Left forelimb (tissue), 1 donor: ENCODE results near the gene CASZ1.

ENCODE experiments used
- DNase-seq: peaks from one replicate; pipeline ENCODE4 v3.0.0-alpha.2; 2018; ENCODE audit warnings: low spot score

Gene CASZ1, protein sequence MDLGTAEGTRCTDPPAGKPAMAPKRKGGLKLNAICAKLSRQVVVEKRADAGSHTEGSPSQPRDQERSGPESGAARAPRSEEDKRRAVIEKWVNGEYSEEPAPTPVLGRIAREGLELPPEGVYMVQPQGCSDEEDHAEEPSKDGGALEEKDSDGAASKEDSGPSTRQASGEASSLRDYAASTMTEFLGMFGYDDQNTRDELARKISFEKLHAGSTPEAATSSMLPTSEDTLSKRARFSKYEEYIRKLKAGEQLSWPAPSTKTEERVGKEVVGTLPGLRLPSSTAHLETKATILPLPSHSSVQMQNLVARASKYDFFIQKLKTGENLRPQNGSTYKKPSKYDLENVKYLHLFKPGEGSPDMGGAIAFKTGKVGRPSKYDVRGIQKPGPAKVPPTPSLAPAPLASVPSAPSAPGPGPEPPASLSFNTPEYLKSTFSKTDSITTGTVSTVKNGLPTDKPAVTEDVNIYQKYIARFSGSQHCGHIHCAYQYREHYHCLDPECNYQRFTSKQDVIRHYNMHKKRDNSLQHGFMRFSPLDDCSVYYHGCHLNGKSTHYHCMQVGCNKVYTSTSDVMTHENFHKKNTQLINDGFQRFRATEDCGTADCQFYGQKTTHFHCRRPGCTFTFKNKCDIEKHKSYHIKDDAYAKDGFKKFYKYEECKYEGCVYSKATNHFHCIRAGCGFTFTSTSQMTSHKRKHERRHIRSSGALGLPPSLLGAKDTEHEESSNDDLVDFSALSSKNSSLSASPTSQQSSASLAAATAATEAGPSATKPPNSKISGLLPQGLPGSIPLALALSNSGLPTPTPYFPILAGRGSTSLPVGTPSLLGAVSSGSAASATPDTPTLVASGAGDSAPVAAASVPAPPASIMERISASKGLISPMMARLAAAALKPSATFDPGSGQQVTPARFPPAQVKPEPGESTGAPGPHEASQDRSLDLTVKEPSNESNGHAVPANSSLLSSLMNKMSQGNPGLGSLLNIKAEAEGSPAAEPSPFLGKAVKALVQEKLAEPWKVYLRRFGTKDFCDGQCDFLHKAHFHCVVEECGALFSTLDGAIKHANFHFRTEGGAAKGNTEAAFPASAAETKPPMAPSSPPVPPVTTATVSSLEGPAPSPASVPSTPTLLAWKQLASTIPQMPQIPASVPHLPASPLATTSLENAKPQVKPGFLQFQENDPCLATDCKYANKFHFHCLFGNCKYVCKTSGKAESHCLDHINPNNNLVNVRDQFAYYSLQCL (N-terminal part only)

DNA sequence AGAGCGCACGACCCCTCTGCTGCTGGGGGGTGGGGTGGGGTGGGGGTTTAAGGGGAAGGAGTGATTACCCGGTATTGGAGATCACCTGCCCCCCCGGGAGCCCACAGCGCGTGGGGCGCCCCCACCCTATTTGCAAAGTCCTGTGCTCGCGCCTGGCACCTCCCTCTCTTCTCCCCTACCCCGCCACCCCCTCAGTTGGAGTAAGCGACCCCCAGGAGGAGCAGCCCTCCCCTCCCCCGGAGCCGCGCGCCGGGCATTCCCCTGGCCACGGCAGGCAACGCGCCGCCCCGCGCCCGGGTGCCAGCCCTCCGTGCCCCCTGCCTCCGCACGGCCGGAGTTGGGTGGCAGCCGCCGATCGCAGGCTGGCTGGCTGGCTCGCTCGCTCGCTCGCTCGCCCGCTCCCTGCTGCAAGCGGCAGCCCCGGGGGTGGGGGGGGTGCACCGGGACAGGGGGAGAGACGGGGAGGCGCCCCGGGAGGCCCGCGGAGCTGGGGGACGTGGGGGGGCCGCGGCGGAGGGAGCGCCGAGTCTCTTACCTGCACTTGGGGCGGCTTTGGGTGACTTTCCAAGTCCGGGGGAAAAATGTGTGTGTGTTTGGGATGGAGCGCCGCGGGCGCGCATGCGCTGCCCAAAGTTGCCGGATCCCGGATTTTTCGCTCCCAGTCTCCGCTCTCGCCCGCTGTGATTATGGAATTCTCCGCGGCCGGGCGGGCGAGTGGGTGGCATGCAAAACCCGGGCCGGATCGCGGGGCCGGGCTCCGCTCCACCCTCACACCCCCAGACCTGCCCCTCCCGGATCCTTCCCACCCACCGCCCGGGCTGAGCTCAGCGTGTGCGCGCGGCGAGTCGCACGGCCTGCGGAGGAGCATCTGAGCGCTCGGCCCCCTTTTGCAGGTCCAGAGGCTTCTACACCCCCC, at the start of gene CASZ1:
CASZ1 (minus strand) TSS at position 618 of the 916 bp plus-strand sequence. CDS start 102,757 bp downstream, outside the sequence.
- DNase-seq = peak; percentile 90

- DNase-seq = no peak
Measured at GRCh38 chr1:10843697-10844096, 47.3 kb upstream of the CASZ1 start.

DNA sequence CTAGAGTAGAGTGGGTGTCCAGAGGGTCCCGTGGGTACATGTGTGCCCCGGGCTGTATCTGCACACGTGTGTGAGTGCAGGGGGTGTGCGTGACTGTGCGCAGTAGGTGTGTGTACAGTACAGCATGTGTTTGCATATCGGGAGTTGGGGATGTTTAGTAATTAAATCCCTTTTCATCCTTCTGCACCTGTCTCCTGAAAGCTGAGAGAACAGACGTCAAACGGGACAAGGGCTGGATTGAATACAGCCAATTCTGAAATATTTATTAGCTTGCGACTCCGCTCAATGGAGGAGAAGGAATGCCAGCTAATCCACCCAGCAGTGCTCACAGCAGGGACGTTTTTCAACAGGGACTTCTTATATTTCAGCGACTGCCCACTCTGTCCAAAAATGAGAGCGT, 44.7 kb upstream of the CASZ1 start:
- DNase-seq = no peak

DNA sequence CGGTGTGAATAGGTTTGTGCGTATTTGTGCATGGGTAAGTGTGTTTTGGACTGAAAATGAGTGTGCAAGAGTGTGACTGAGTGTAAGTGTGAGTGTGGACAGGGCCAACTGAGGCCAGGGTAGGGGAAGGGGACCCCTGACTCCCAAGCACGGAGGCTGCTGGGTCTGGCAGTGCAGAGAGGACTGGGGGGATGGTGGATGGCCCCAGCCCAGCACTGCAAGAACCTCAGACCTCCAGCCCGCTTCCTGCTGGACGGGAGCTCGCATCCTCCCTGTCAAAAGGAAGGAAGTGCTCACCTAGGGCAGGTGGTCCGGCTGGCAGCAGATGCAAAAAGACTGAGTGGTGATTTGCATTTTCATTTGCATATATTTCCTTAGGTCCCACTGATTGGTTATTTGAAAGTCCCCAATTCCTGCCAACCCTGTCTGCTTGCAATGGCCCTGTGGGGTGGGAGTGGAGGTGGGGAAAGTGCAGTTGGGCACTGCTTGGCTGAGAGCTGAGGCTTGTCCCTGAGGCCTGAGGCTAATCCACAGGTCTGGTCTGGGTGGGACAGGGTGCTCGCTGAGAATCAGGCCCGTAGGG, 42.8 kb upstream of the CASZ1 start:
- no peak for DNase-seq

GRCh38 chr1:10838541-10838940, 42.1 kb upstream of the CASZ1 start:
- no peak for DNase-seq

GRCh38 chr1:10836726-10837125, 40.3 kb upstream of the CASZ1 start:
- no peak for DNase-seq

DNA sequence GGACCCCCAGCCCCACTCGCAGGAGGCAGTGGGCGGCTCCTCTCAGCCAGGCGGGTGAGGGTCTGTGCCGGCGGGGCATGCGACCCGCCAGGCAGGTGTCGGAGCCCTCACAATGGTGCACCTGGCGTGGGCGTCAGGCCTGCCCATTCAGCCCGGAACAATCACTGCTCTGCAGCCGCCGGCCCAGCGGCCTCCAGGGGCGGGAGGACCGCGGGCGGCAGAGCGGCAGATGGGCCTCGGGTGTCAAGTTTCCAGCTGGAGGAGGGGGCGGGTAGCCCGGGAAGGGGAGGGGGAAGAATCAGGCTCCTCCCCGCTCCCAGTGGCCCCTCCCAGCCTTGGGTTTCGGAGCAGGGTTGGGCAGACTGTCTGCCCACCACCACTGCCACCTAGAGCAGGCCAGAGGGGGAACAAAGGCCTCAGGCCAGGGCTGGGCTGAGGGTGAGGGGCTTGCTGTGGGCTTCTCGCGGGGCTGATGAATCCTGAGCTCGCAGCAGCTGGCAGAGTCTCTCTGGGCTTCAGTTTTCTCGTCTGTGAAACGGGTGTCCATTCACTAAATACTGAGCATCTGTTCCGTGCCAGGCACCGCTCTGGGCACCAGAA, 39.5 kb upstream of the CASZ1 start:
- peak; percentile 73 for DNase-seq

DNA sequence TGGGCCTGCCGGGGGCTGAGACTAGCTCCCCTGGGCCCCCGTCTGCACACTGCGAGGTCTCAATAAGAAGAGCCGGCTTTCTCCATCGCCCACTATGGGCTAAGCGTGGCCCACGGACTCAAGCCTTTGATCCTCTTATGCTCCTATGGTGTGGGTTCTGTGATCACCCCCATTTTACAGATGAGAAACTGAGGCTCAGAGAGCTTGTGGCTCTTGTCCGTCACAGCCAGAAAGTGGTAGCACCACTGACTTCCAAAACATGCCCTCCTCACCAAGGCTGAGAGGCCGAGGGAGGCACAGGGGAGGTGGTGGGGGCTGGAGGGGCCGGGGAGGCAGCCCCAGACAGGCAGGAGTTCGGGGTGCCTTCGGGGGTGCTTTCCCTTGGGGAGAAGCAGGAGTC, 39.0 kb upstream of the CASZ1 start:
- no peak for DNase-seq

- DNase-seq = no peak
Measured at GRCh38 chr1:10834770-10835412, 38.4 kb upstream of the CASZ1 start.

GRCh38 chr1:10833630-10834557, 37.4 kb upstream of the CASZ1 start:
- DNase-seq = no peak

DNA sequence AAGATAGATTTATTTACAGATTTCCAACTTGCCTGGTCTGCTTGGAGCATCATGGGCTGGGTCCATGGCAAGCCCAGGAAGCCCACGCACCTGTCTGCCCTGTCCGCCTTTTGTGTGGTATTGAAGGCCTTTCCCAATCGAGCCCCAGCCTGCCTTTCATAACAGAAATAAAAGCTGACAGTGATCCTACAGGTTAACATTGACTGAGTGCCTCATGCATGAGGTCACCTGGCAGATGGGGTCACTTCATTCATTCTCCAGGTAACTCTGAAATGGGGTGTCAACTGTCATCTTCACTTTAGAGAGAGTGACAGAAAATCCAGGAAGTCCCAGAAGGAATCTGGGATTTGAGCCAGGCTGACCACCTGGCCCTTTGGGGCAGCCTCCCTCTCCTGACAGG, 36.3 kb upstream of the CASZ1 start:
- DNase-seq = no peak

- no peak for DNase-seq
Measured at GRCh38 chr1:10830961-10831668, 34.7 kb upstream of the CASZ1 start.

- DNase-seq = no peak
Measured at GRCh38 chr1:10829965-10830515, 33.6 kb upstream of the CASZ1 start.

DNA sequence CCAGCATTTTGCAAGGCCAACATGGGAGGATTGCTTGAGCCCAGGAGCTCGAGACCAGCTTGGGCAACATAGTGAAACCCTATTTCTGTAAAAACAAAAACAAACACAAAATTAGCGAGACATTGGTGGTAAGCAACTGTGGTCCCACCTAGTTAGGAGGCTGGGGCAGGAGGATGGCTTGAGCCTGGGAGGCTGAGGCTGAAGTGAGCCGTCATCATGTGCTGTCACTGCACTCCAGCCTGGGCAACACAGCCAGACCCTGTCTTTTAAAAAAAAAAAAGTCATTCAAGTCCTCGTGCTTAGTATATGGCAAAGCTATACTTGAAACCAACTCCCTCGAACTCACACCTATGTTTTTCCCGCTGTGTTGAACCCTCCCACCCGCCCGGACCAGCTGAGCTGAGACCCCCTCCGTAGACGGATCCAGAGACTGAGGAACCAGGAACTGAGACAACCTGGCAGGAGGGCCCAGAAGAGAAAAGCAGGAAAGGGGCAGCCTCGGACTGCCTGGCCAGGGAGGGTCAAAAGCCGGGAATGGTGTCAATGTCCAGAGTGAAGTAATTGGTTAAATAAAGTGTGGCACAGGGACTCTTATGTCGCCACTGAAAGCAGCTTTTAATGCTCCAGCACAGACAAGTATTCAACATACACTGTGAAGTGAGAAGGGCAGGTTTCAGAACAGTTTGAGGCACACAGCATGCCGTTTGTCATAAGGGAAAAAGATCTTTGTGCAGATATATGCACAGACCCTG, 32.8 kb upstream of the CASZ1 start:
- no peak for DNase-seq

GRCh38 chr1:10827377-10828333, 31.2 kb upstream of the CASZ1 start:
- no peak for DNase-seq

GRCh38 chr1:10825592-10825991, 29.1 kb upstream of the CASZ1 start:
- no peak for DNase-seq
